Chondrocyte (in vitro differentiated cells): ENCODE measurements around the gene PTGFRN. TPM values are rescaled to one million over a fixed set of nuclear protein-coding genes. Genes with fewer than 3 reads are reported as not detected.

Experiments
- DNase-seq: peaks from one replicate; pipeline ENCODE4 v3.0.0; 2021; ENCODE audit warnings: mixed read lengths, low spot score
- H3K27ac Mint-ChIP-seq: one replicate; pipeline ENCODE4 v1.8.0; 2021; ENCODE audit warnings: mild to moderate bottlenecking, moderate library complexity, mixed read lengths; ENCODE audit not compliant: unreplicated experiment
- H3K27me3 Mint-ChIP-seq: 2 replicates; pipeline ENCODE4 v1.8.0; 2021; ENCODE audit warnings: low read depth, mixed read lengths
- H3K36me3 Mint-ChIP-seq: 2 replicates; pipeline ENCODE4 v1.8.0; 2021; ENCODE audit warnings: low read depth, mixed read lengths
- H3K4me1 Mint-ChIP-seq: 2 replicates; pipeline ENCODE4 v1.8.0; 2021; ENCODE audit warnings: low read depth, mild to moderate bottlenecking, mixed read lengths
- H3K4me3 Mint-ChIP-seq: one replicate; pipeline ENCODE4 v1.8.0; 2021; ENCODE audit warnings: mild to moderate bottlenecking, moderate library complexity, mixed read lengths; ENCODE audit not compliant: unreplicated experiment
- H3K9me3 Mint-ChIP-seq: 2 replicates; pipeline ENCODE4 v1.8.0; 2021; ENCODE audit warnings: low read depth, mixed read lengths
- CTCF ChIP-seq: fragments of 200-600 bp; sonication (generic); IDR thresholded peaks from 2 replicates; pipeline ENCODE4 v1.5.0; 2021; ENCODE audit warnings: antibody characterized with exemption, mild to moderate bottlenecking, moderate library complexity
- total RNA-seq: library from RNA; stranded (reverse); gene quantifications from 3 replicates; pipeline ENCODE4 v1.2.1, GENCODE V29; 2021

PTGFRN gene
- total RNA-seq, 1 donor from 2014 or later = 117 TPM

- H3K9me3 Mint-ChIP-seq = no peaks in the 10 kb centered on the region
These were observed 7.1 kb downstream of the PTGFRN start for GRCh38 chr1:116916533-116917445.

GRCh38 chr1:116918714-116919357 is 9.1 kb downstream of the PTGFRN start:
- Mint-ChIP-seq H3K27ac (no peak overlapping the region), H3K4me1 (peaks cover 11% of the 10 kb centered on the region), H3K36me3 (no peaks in the 10 kb centered on the region)

More at GRCh38 chr1:116916533-116917445, 7.1 kb downstream of the PTGFRN start:
- no peak for TF ChIP-seq CTCF
- peaks cover 3% of the 10 kb centered on the region for H3K4me1 Mint-ChIP-seq
- H3K4me3 Mint-ChIP-seq = no peak overlapping the region
- DNase-seq = no peak
- no peaks in the 10 kb centered on the region for H3K27me3 Mint-ChIP-seq
- H3K27ac Mint-ChIP-seq = no peak overlapping the region
- no peaks in the 10 kb centered on the region for H3K36me3 Mint-ChIP-seq

GRCh38 chr1:116919802-116920201 is 10.1 kb downstream of the PTGFRN start:
- Mint-ChIP-seq H3K36me3 (no peaks in the 10 kb centered on the region), H3K4me1 (peaks cover 11% of the 10 kb centered on the region), H3K27me3 (no peaks in the 10 kb centered on the region), H3K4me3 (no peak overlapping the region), H3K27ac (no peak overlapping the region), H3K9me3 (no peaks in the 10 kb centered on the region)
- no peak for TF ChIP-seq CTCF
- DNase-seq = no peak

More at GRCh38 chr1:116918714-116919357, 9.1 kb downstream of the PTGFRN start:
- DNase-seq = no peak
- no peak overlapping the region for H3K4me3 Mint-ChIP-seq
- no peaks in the 10 kb centered on the region for H3K9me3 Mint-ChIP-seq
- H3K27me3 Mint-ChIP-seq = no peaks in the 10 kb centered on the region
- no peak for TF ChIP-seq CTCF

- no peak for TF ChIP-seq CTCF
- Mint-ChIP-seq H3K9me3 (no peaks in the 10 kb centered on the region), H3K4me1 (peaks cover 11% of the 10 kb centered on the region), H3K27ac (no peak overlapping the region), H3K27me3 (no peaks in the 10 kb centered on the region), H3K36me3 (no peaks in the 10 kb centered on the region), H3K4me3 (no peak overlapping the region)
- no peak for DNase-seq
These were observed 10.5 kb downstream of the PTGFRN start for GRCh38 chr1:116920211-116920610.

GRCh38 chr1:116921301-116921885 is 11.7 kb downstream of the PTGFRN start:
- Mint-ChIP-seq H3K27ac (no peak overlapping the region), H3K36me3 (no peaks in the 10 kb centered on the region), H3K4me1 (peaks cover 11% of the 10 kb centered on the region), H3K4me3 (no peak overlapping the region), H3K9me3 (no peaks in the 10 kb centered on the region), H3K27me3 (no peaks in the 10 kb centered on the region)
- no peak for TF ChIP-seq CTCF
- no peak for DNase-seq
